Retina (tissue), 1 donor: ENCODE measurements around the gene EPHA7.

Source experiments
- DNase-seq: peaks from one replicate; pipeline ENCODE4 v3.0.0-alpha.2; 2016

EPHA7 gene

DNA sequence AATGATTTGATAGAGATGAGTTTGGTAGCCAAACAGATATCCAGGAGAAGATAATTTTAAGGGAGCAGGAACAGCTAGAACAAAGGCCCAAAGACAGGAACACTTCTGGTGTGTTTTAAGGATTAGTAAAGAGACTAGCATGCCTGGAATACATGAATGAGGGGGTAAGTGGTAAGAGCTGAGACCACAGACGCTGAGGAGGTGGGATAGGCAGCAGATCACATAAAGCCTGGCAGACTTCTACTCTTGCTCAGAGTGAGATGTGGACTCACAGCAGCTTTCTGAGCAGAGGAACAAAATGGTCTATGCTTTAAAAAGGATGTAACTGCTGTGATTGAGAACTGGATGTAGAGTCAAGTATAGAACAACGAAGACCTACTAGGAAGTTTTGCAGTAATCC, 100.1 kb downstream of the EPHA7 start:
- DNase-seq: no peak

DNA sequence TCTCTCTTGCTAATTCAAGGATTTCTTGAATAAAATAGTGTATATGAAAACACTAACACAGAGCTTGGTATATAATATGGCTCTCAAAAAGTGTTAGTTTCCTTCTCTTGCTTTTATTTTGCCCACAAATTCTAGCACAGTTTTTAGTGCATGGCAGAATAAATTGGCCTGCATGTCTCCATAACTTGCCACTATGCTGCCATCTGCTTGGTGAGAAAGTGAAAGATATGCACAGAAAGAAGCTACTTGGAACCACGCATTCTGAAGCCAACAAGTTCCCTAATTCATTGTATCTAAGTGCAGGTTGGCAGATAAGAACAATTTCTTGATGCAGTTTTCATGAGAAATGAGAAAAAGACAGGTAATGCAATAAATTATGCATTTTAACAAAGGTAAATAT, 101.2 kb downstream of the EPHA7 start:
- DNase-seq: no peak

GRCh38 chr6:93317592-93317991, 101.8 kb downstream of the EPHA7 start:
- no peak for DNase-seq

DNA sequence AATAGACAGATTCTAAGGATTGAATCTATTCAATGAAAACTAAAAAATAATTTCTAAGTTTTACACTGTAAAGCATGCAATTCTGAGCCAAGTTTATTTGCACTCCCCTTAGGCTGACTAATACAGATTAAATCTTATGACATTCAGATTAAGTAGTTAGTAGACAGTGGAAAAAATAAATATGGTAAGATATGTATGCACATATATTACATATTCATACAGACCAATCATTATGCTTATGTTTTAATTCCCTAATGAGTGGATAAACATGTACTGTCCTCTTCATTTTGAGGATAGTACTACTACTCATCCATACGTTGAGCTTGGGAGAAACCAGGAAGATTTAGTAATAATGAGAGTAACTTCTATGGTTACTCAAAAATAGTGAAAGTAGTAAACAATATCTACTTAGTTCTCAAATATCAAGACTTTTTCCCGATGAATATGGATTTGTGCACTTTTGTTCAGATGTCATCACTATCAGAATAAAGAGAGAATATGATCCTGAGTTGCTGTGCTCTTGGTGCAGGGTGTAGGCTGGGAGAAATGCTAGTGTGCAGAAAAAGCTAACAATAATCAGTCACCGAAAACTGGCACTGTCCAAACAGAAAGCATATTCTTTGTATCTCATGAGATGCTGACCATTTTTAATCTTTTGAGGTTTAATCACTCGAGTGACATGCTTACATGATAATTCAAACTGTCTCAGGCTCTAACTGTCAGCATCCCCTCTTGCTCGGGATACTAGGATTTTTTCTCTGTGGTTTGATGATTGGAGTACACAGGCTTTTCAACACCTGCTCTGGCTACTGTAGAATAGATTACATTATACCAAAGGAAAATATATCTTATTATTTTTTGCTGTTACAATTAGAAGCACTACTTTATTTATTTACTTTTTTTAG, 111.6 kb downstream of the EPHA7 start:
- DNase-seq: no peak

DNA sequence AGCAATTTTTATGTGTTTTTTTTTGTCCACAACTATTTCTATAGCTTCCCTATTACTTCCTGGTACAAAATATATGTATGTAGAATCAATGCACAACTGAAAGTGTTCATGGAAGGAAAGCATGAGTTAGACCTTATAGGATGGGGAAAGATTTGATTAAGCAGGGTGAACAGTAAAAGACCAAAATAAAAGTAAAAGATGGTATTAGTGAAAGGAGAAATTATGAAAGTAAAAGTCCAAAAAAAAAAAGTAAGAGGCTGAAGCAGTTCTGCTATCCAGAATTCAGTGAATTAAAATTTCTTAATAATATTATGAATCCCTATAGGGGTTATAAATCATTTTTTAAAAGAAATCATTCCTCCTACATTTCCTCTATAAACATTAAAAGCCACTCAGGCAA, 114.3 kb downstream of the EPHA7 start:
- no peak for DNase-seq

DNA sequence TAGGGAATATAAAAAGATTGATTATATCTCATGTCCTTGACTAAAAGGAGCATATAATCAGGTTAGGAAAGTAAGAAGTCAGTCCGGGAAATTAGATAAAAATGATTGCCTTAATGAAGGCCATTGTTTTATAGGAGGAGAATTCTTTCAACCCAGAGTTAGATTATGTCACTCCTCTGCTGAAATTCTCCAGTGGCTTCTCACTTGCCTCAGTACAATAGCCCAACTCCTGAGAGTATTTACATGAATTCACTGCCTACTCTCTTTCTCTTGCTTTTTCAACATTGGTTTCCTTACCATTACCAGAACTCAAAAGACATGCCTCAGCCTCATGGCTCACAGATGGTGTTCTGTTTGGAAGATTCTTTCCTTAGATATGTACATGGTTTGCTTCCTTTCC, 114.9 kb downstream of the EPHA7 start:
- no peak for DNase-seq

GRCh38 chr6:93300661-93301060, 118.7 kb downstream of the EPHA7 start:
- no peak for DNase-seq

- DNase-seq: no peak
Observed at GRCh38 chr6:93299622-93300021, 119.7 kb downstream of the EPHA7 start.

DNA sequence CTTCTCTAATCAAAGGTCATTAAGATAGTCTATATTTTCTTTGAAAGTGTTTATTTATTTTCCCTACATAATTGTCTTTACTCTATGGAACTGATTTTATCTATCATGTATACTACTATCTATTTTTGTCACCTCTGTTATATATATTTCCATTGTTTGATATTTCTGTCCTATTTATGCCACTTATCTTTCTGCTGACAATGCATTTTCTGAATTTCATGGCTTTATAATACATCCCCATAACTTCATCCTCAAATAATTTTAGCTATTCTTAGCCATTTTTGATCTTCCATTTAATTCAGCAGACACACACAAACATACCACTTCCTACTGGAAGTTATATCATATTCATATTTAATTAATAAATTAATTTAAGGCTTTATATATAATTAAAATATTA, 123.7 kb downstream of the EPHA7 start:
- no peak for DNase-seq

GRCh38 chr6:93294879-93295278, 124.5 kb downstream of the EPHA7 start:
- no peak for DNase-seq

GRCh38 chr6:93293872-93294271, 125.5 kb downstream of the EPHA7 start:
- peak; percentile 21 for DNase-seq

- no peak for DNase-seq
Observed at GRCh38 chr6:93293460-93293859, 125.9 kb downstream of the EPHA7 start.

DNA sequence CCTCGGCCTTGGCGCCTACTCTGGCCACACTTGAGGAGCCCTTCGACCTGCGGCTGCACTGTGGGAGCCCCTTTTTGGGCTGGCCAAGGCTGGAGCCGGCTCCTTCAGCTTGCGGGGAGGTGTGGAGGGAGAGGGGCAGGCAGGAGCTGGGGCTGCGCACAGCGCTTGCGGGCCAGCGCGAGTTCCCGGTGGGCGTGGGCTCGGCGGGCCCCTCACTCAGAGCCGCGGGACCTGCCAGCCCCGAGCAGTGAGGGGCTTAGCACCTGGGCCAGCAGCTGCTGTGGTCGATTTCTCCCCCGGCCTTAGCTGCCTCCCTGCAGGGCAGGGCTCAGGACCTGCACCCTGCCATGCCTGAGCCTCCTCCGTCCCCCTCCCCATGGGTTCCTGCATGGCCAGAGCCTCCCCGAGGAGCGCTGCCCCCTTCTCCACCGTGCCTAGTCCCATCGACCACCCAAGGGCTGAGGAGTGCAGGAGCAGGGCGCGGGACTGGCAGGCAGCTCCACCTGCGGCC, 136.8 kb downstream of the EPHA7 start:
- no peak for DNase-seq

DNA sequence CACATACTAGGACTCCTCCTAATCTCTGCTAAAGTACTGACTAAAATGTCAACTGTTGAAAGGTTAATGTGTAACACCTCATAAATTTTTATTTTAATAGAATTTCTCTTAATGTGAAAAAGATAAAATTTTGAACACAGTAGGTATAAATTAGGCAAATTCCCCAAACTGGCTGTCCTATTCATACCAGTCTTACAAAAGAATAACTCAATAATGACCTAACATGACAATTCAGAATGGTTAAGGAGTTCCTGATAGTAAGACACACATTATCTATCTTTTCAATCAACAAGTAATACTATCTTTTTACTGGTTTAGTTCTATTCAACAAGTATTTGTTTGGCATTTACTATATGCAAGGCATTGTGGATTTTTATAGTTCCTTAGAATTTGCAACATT, 141.1 kb downstream of the EPHA7 start:
- DNase-seq: no peak

DNA sequence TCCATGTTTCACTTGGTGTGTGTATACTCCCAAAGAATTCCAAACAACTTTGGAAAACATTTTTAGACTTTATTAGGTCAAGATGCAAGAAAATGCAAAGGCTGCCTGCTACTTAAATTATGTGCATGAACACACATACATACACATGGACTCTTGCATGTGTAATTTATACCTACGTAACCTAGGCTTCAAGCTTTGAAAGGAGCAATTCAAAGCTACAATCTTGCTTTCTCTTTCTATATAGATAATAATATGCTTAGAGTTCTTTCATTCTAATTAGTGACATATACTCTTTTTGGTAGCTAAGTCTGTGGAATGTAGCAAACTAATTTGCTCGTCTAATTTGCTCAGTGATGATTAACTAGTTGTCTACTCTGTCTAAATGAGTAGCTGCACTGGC, 146.5 kb downstream of the EPHA7 start:
- DNase-seq: no peak

DNA sequence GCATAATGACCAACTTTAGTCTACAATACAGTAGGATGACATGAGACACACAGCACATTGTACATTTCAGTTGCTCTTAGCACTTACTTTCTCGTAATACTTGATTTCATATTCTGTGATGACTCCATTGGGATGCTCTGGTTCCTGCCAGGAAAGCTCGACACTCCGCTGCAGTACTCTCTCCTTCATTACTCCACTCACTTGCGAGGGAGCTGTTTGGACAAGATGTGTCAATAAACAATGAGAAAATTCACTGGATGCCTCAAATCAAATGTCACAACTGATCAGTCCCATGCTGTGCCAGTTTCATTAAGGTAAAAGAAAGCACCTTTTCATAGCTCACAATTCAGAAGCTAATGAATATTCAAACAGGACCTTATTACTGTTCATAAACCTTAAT, 147.1 kb downstream of the EPHA7 start:
- peak; percentile 44 for DNase-seq

DNA sequence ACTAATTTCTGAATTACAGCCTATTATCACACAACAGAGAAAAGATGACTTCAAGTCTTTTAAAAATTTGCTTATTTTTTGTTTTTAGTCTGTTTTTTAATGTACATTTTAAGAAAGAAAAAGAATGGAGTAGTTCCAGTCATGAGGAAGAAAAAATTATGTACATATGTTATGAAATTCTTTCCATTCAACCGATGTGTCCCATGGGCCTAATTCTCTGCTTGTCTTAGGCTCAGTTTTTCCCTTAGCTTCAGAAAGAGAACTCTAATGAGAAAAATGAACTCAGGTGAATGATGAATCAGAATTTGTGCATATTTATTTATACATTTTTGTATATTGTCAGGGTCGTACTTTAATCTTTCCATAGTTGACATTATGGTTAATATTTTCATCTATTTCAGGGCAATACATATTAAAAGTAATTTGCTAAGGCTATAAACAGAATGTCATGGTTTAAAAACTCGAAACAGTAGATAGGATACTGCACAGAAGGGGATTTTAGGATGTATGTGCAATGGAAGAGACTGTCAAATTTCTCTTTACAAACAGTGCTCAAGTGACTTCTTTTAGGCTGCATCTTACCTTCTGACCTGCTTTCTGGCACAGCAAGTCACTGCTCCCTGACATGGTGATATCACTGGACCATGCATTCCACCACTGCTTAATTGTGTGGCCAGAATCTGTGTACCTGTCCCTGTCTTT, 153.1 kb downstream of the EPHA7 start:
- no peak for DNase-seq

GRCh38 chr6:93260881-93261280, 158.5 kb downstream of the EPHA7 start:
- DNase-seq: no peak

GRCh38 chr6:93259332-93259731, 160.0 kb downstream of the EPHA7 start:
- no peak for DNase-seq

DNA sequence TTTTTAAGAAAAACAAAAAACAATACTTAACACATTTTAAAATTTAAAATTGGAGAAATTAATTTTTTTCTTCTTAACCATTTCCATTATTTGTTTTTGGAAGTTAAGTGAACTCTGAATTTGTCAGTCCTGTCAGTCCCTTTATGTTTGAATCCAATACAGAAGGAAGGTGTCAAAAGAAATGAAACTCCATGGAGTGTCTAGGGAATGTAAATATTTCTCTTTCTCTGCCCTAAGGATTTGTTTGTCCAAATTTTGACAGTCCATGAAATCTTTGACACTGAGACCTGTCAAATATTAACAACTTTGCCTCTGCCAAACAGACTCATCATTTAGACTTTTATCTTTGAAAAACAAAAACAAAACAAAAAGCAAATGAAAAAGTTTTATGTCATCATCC, 166.4 kb downstream of the EPHA7 start:
- no peak for DNase-seq

- no peak for DNase-seq
Observed at GRCh38 chr6:93248631-93249030, 170.7 kb downstream of the EPHA7 start.

- DNase-seq: no peak
Observed at GRCh38 chr6:93243231-93243778, 176.1 kb downstream of the EPHA7 start.

- no peak for DNase-seq
Observed at GRCh38 chr6:93242049-93242448, 177.3 kb downstream of the EPHA7 start.

- DNase-seq: no peak
Observed at GRCh38 chr6:93238632-93239031, 180.7 kb downstream of the EPHA7 start.
